K562 (cell line): ENCODE results near the gene AURKB. TPM values are rescaled to one million over a fixed set of nuclear protein-coding genes. Genes with fewer than 3 reads are reported as not detected.

Experiments
- CEBPB ChIP-seq: fragments of 450-650 bp; IDR thresholded peaks from 2 replicates; pipeline ENCODE4 v1.6.1; 2016; ENCODE audit warnings: missing genetic modification characterization, missing compliant biosample characterization
- FOXA3 ChIP-seq, 2 experiments: fragments of 450-650 bp in 1 of 2; sonication (generic) in 1 of 2; formaldehyde crosslinking; IDR thresholded peaks in 1 of 2; conservative IDR thresholded peaks in 1 of 2; 2 replicates each; pipeline versions ENCODE4 v1.4.0 to v1.8.0; 2020 to 2022; ENCODE audit warnings: mild to moderate bottlenecking in 2 of 2, missing genetic modification reagents in 1 of 2
- GATAD2B ChIP-seq: fragments of 450-650 bp; IDR thresholded peaks from 2 replicates; pipeline ENCODE4 v1.6.1; 2017; ENCODE audit warnings: mild to moderate bottlenecking, borderline replicate concordance
- HDAC1 ChIP-seq, 2 experiments: fragments of 450-650 bp; IDR thresholded peaks; 2 replicates each; pipeline ENCODE4 v1.6.1; 2016 to 2017; ENCODE audit warnings: inconsistent platforms in 1 of 2, mild to moderate bottlenecking in 1 of 2, moderate library complexity in 1 of 2
- HDAC3 ChIP-seq: fragments of 450-650 bp; IDR thresholded peaks from 2 replicates; pipeline ENCODE4 v1.6.1; 2018; ENCODE audit warnings: borderline replicate concordance, mild to moderate bottlenecking, moderate library complexity; ENCODE audit not compliant: partially characterized antibody
- MBD2 ChIP-seq: sonication (generic); IDR thresholded peaks from 2 replicates; pipeline ENCODE4 v1.6.1; 2016; ENCODE audit warnings: low read depth, borderline replicate concordance
- NEUROD1 ChIP-seq: fragments of 150-350 bp; IDR thresholded peaks from 2 replicates; pipeline ENCODE4 v1.6.1; 2014; ENCODE audit warnings: borderline replicate concordance, low read length, low read depth; ENCODE audit not compliant: partially characterized antibody
- PTRF ChIP-seq: fragments of 450-650 bp; IDR thresholded peaks from 2 replicates; pipeline ENCODE4 v1.6.1; 2016; ENCODE audit warnings: mild to moderate bottlenecking, missing genetic modification characterization, missing compliant biosample characterization
- ZFPM2 ChIP-seq: fragments of 250-450 bp; sonication (Bioruptor Pico); IDR thresholded peaks from 2 replicates; pipeline ENCODE4 v1.5.1; 2022; ENCODE audit warnings: mild to moderate bottlenecking
- ZNF133 ChIP-seq: fragments of 250-450 bp; sonication (Bioruptor Pico); IDR thresholded peaks from 2 replicates; pipeline ENCODE4 v1.4.0; 2020; ENCODE audit warnings: mild to moderate bottlenecking
- ZNF212 ChIP-seq: fragments of 450-650 bp; formaldehyde crosslinking; IDR thresholded peaks from 2 replicates; pipeline ENCODE4 v1.4.0; 2020; ENCODE audit warnings: mild to moderate bottlenecking
- polyA plus RNA-seq, 8 experiments: library from polyadenylated mRNA; depleted of rRNA in 4 of 8; stranded (reverse) in 5 of 8; unstranded in 3 of 8; fragments of >200 nt; fragmentation: Nextera tagmentation in 2 of 8; fragmentation: Illumina TruSeq in 1 of 8; extraction: Ambion mirVana in 2 of 8; extraction: Trizol in 1 of 8; gene quantifications; 2 replicates each; pipeline versions ENCODE4 v1.2.1 to v1.2.3, GENCODE V29; 2011 to 2014; ENCODE audit warnings: inconsistent platforms in 1 of 8, missing spikeins in 1 of 8
- total RNA-seq, 7 experiments: library from RNA; depleted of rRNA in 6 of 7; stranded (reverse); fragments of >200 nt in 6 of 7; fragmentation: Illumina TruSeq in 2 of 7; extraction: Trizol in 2 of 7; gene quantifications; 2 replicates each; pipeline versions ENCODE4 v1.2.1 to v1.2.3, GENCODE V29; 2011 to 2021; ENCODE audit warnings: low replicate concordance in 1 of 7
- TF ChIP-seq, protein P1 (sequence below), 2 experiments: fragments of 150-350 bp in 1 of 2; IDR thresholded peaks; 2 replicates each; pipeline ENCODE4 v1.6.1; 2012 to 2016; ENCODE audit warnings: low read depth in 2 of 2, low read length in 2 of 2, mild to moderate bottlenecking in 1 of 2, moderate library complexity in 1 of 2
- TF ChIP-seq, protein P2 (sequence below): fragments of 250-450 bp; sonication (Bioruptor Pico); IDR thresholded peaks from 2 replicates; pipeline ENCODE4 v1.8.0; 2022; ENCODE audit warnings: moderate library complexity, mild to moderate bottlenecking, inconsistent platforms
- TF ChIP-seq, protein P3 (sequence below): fragments of 450-650 bp; IDR thresholded peaks from 2 replicates; pipeline ENCODE4 v1.7.0; 2016; ENCODE audit warnings: borderline replicate concordance
- TF ChIP-seq, protein P4 (sequence below): fragments of 450-650 bp; formaldehyde crosslinking; IDR thresholded peaks from 2 replicates; pipeline ENCODE4 v1.4.0; 2020; ENCODE audit warnings: mild to moderate bottlenecking
- TF ChIP-seq, protein P5 (sequence below), 2 experiments: fragments of 250-450 bp in 1 of 2; fragments of 450-650 bp in 1 of 2; sonication (Bioruptor Pico) in 1 of 2; IDR thresholded peaks; 2 replicates each; pipeline versions ENCODE4 v1.6.1 to v1.8.0; 2016 to 2021; ENCODE audit warnings: mild to moderate bottlenecking in 2 of 2, moderate library complexity in 2 of 2, missing compliant biosample characterization in 1 of 2, missing genetic modification characterization in 1 of 2
- TF ChIP-seq, protein P6 (sequence below): sonication (generic); formaldehyde crosslinking; IDR thresholded peaks from 2 replicates; pipeline ENCODE4 v1.9.0; 2022; ENCODE audit warnings: mild to moderate bottlenecking, missing genetic modification reagents

The AURKB gene
- total and polyA plus RNA-seq, 9 of the 15 experiments (the other 6 are each of a cell fraction or from before 2014, with no cell fraction given): 27.2 to 114 (median 74.8) TPM

DNA sequence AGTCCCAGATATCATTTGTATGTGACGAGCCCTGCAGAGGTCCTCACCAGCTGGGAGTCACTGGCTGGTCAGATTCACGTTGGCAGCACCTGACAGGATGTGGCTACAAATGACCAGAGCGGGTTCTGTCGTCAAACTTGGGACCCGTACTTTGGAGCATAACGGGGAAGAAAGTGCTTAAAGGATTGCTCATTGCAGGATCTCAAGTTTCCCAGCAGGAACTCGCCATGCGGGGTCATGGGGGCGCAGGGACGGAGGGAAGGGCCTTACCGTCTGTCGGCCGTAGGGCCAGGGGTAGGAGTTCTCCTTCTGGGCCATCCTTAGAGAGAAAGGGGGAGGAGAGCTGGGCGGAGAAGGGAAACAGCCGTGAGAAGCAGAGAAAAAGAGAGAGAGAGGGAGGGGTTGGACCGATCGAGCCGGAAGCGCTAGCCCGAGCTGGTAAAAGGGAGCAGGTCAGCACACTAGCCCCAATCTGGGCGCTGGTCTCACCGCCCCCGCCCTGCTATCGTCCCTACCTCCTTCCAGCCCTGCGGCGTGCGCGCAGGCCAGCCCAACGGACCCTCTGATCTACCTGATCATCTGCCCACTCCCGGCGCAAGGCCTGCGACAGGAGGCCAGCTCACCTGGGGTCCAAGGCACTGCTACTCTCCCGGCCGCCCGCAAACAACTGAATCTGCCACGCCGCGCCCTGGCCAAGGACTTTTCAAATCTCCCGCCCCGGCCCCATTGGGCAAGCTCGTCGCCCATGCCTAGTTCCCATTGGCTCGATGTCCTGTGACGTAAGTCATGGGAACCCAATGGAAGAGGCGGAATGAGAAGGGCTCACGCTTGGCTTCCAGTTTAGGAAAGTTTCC is at the start of gene AURKB (continued):
- TF ChIP-seq, protein P1, sequence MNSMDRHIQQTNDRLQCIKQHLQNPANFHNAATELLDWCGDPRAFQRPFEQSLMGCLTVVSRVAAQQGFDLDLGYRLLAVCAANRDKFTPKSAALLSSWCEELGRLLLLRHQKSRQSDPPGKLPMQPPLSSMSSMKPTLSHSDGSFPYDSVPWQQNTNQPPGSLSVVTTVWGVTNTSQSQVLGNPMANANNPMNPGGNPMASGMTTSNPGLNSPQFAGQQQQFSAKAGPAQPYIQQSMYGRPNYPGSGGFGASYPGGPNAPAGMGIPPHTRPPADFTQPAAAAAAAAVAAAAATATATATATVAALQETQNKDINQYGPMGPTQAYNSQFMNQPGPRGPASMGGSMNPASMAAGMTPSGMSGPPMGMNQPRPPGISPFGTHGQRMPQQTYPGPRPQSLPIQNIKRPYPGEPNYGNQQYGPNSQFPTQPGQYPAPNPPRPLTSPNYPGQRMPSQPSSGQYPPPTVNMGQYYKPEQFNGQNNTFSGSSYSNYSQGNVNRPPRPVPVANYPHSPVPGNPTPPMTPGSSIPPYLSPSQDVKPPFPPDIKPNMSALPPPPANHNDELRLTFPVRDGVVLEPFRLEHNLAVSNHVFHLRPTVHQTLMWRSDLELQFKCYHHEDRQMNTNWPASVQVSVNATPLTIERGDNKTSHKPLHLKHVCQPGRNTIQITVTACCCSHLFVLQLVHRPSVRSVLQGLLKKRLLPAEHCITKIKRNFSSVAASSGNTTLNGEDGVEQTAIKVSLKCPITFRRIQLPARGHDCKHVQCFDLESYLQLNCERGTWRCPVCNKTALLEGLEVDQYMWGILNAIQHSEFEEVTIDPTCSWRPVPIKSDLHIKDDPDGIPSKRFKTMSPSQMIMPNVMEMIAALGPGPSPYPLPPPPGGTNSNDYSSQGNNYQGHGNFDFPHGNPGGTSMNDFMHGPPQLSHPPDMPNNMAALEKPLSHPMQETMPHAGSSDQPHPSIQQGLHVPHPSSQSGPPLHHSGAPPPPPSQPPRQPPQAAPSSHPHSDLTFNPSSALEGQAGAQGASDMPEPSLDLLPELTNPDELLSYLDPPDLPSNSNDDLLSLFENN (IDR thresholded peaks at IDR 0.05; ENCODE audit: low read depth in 2 of 2, low read length in 2 of 2): peak in 1 of 2 experiments; percentile 48; a peak in 1 of 4 replicates
- TF ChIP-seq PTRF (tag) (no peak), GATAD2B (peak; percentile 50; the same call in 1 of the 2 replicates), ZNF212 (CRISPR knock-in tag) (no peak), ZNF133 (CRISPR knock-in tag) (no peak), HDAC1 (IDR thresholded peaks at IDR 0.05) (peak; percentile 80 to 98; a peak in 3 of 4 replicates), CEBPB (tag) (0 out of 2 replicates have a peak, but pooled peaks have one; percentile 18), FOXA3 (CRISPR knock-in tag; conservative IDR thresholded peaks at IDR 0.05 in 1 of 2, IDR thresholded peaks at IDR 0.05 in 1 of 2) (no peak), NEUROD1 (no peak), HDAC3 (no peak), ZFPM2 (CRISPR knock-in tag) (no peak), MBD2 (peak; percentile 76; the same call in 1 of the 2 replicates)
- TF ChIP-seq, protein P2, sequence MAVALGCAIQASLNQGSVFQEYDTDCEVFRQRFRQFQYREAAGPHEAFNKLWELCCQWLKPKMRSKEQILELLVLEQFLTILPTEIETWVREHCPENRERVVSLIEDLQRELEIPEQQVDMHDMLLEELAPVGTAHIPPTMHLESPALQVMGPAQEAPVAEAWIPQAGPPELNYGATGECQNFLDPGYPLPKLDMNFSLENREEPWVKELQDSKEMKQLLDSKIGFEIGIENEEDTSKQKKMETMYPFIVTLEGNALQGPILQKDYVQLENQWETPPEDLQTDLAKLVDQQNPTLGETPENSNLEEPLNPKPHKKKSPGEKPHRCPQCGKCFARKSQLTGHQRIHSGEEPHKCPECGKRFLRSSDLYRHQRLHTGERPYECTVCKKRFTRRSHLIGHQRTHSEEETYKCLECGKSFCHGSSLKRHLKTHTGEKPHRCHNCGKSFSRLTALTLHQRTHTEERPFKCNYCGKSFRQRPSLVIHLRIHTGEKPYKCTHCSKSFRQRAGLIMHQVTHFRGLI (CRISPR knock-in tag): no peak
- TF ChIP-seq, protein P3, sequence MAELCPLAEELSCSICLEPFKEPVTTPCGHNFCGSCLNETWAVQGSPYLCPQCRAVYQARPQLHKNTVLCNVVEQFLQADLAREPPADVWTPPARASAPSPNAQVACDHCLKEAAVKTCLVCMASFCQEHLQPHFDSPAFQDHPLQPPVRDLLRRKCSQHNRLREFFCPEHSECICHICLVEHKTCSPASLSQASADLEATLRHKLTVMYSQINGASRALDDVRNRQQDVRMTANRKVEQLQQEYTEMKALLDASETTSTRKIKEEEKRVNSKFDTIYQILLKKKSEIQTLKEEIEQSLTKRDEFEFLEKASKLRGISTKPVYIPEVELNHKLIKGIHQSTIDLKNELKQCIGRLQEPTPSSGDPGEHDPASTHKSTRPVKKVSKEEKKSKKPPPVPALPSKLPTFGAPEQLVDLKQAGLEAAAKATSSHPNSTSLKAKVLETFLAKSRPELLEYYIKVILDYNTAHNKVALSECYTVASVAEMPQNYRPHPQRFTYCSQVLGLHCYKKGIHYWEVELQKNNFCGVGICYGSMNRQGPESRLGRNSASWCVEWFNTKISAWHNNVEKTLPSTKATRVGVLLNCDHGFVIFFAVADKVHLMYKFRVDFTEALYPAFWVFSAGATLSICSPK: no peak
- TF ChIP-seq, protein P4, sequence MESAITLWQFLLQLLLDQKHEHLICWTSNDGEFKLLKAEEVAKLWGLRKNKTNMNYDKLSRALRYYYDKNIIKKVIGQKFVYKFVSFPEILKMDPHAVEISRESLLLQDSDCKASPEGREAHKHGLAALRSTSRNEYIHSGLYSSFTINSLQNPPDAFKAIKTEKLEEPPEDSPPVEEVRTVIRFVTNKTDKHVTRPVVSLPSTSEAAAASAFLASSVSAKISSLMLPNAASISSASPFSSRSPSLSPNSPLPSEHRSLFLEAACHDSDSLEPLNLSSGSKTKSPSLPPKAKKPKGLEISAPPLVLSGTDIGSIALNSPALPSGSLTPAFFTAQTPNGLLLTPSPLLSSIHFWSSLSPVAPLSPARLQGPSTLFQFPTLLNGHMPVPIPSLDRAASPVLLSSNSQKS (CRISPR knock-in tag): no peak
- TF ChIP-seq, protein P5, sequence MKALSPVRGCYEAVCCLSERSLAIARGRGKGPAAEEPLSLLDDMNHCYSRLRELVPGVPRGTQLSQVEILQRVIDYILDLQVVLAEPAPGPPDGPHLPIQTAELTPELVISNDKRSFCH (CRISPR knock-in tag; IDR thresholded peaks at IDR 0.05): no peak
- TF ChIP-seq, protein P5 (tag; IDR thresholded peaks at IDR 0.05): peak; percentile 60; the same call in 1 of the 2 replicates
- TF ChIP-seq, protein P6, sequence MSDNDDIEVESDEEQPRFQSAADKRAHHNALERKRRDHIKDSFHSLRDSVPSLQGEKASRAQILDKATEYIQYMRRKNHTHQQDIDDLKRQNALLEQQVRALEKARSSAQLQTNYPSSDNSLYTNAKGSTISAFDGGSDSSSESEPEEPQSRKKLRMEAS (CRISPR knock-in tag): peak; percentile 88
